ENCODE data around the gene CLASP2.
"Not testable (repeated sequence)": the region's sequence is repeated elsewhere in the genome, so short reads cannot be mapped to it uniquely, and the experiment has no call there.

Gene CLASP2

GRCh38 chr3:33473813-33474212 lies 244.2 kb downstream of the CLASP2 start:
- Histone ChIP-seq H3K4me1 (ENCODE audit: low read length) (no peaks in the 10 kb centered on the region), H3K4me2 (ENCODE audit: low read depth, low read length) (no peak overlapping the region), H3K4me3 (ENCODE audit: low read length) (no peak overlapping the region), H4K20me1 (ENCODE audit: insufficient read depth, low read length) (no peaks in the 10 kb centered on the region), H3K9me2 (replicated peaks; ENCODE audit: insufficient read depth, low read length) (no peaks in the 10 kb centered on the region), H2AFZ (ENCODE audit: low read length) (no peak overlapping the region), H3K79me2 (ENCODE audit: low read length) (no peaks in the 10 kb centered on the region), H3K9me3 (replicated peaks; ENCODE audit: insufficient read depth, low read length) (no peaks in the 10 kb centered on the region), H3F3A (ENCODE audit: insufficient read depth, low read length) (no peaks in the 10 kb centered on the region; the same call in 1 of the 2 replicates), H3K27me3 (replicated peaks; ENCODE audit: insufficient read depth, low read length) (no peaks in the 10 kb centered on the region), H3K9ac (ENCODE audit: low read length) (no peak overlapping the region), H3K36me3 (replicated peaks; ENCODE audit: insufficient read depth, low read length) (no peaks in the 10 kb centered on the region), H3K27ac (ENCODE audit: low read length) (no peak overlapping the region)
- DNase-seq, result no peak
- TF ChIP-seq EZH2 (optimal IDR thresholded peaks at IDR 0.05; ENCODE audit: low read depth, low read length) (no peak), CTCF (IDR thresholded peaks at IDR 0.05; ENCODE audit: low read length) (no peak), EZH2phosphoT487 (IDR thresholded peaks at IDR 0.05; ENCODE audit: low read length) (no peak)

- Histone ChIP-seq H3K4me3 (ENCODE audit: low read length) (no peak overlapping the region), H4K20me1 (ENCODE audit: insufficient read depth, low read length) (no peaks in the 10 kb centered on the region), H3K9me2 (replicated peaks; ENCODE audit: insufficient read depth, low read length) (no peaks in the 10 kb centered on the region), H2AFZ (ENCODE audit: low read length) (no peak overlapping the region), H3K4me1 (ENCODE audit: low read length) (no peaks in the 10 kb centered on the region), H3K4me2 (ENCODE audit: low read depth, low read length) (no peak overlapping the region), H3K27ac (ENCODE audit: low read length) (no peak overlapping the region), H3F3A (ENCODE audit: insufficient read depth, low read length) (no peaks in the 10 kb centered on the region), H3K9me3 (replicated peaks; ENCODE audit: insufficient read depth, low read length) (no peaks in the 10 kb centered on the region), H3K36me3 (replicated peaks; ENCODE audit: insufficient read depth, low read length) (no peaks in the 10 kb centered on the region), H3K9ac (ENCODE audit: low read length) (no peak overlapping the region), H3K79me2 (ENCODE audit: low read length) (no peaks in the 10 kb centered on the region), H3K27me3 (replicated peaks; ENCODE audit: insufficient read depth, low read length) (no peaks in the 10 kb centered on the region)
- DNase-seq, result no peak
- TF ChIP-seq EZH2phosphoT487 (IDR thresholded peaks at IDR 0.05; ENCODE audit: low read length) (no peak), EZH2 (optimal IDR thresholded peaks at IDR 0.05; ENCODE audit: low read depth, low read length) (no peak), CTCF (IDR thresholded peaks at IDR 0.05; ENCODE audit: low read length) (no peak)
Measured at GRCh38 chr3:33467786-33468185, 250.3 kb downstream of the CLASP2 start.

GRCh38 chr3:33461097-33461496 lies 257.0 kb downstream of the CLASP2 start:
- Histone ChIP-seq H3K9ac (ENCODE audit: low read length) (no peak overlapping the region), H3K79me2 (ENCODE audit: low read length) (no peaks in the 10 kb centered on the region), H3K4me3 (ENCODE audit: low read length) (no peak overlapping the region), H3K27me3 (replicated peaks; ENCODE audit: insufficient read depth, low read length) (no peaks in the 10 kb centered on the region), H3K9me3 (replicated peaks; ENCODE audit: insufficient read depth, low read length) (no peaks in the 10 kb centered on the region), H4K20me1 (ENCODE audit: insufficient read depth, low read length) (no peaks in the 10 kb centered on the region), H2AFZ (ENCODE audit: low read length) (no peak overlapping the region), H3K4me2 (ENCODE audit: low read depth, low read length) (no peak overlapping the region), H3F3A (ENCODE audit: insufficient read depth, low read length) (no peaks in the 10 kb centered on the region), H3K27ac (ENCODE audit: low read length) (no peak overlapping the region), H3K9me2 (replicated peaks; ENCODE audit: insufficient read depth, low read length) (no peaks in the 10 kb centered on the region), H3K4me1 (ENCODE audit: low read length) (no peaks in the 10 kb centered on the region), H3K36me3 (replicated peaks; ENCODE audit: insufficient read depth, low read length) (no peaks in the 10 kb centered on the region)
- DNase-seq, result no peak
- TF ChIP-seq EZH2phosphoT487 (IDR thresholded peaks at IDR 0.05; ENCODE audit: low read length), result no peak
- no peak for TF ChIP-seq CTCF (IDR thresholded peaks at IDR 0.05; ENCODE audit: low read length)
- no peak for TF ChIP-seq EZH2 (optimal IDR thresholded peaks at IDR 0.05; ENCODE audit: low read depth, low read length)

GRCh38 chr3:33459577-33459976 lies 258.5 kb downstream of the CLASP2 start:
- not testable (repeated sequence) for H3K4me2 ChIP-seq (ENCODE audit: low read depth, low read length); H2AFZ ChIP-seq (ENCODE audit: low read length); H3K4me3 ChIP-seq (ENCODE audit: low read length); H3K27me3 ChIP-seq (replicated peaks; ENCODE audit: insufficient read depth, low read length); H3K9me3 ChIP-seq (replicated peaks; ENCODE audit: insufficient read depth, low read length); H3K36me3 ChIP-seq (replicated peaks; ENCODE audit: insufficient read depth, low read length); H3K4me1 ChIP-seq (ENCODE audit: low read length); H3K27ac ChIP-seq (ENCODE audit: low read length); H3K79me2 ChIP-seq (ENCODE audit: low read length); H3K9ac ChIP-seq (ENCODE audit: low read length); DNase-seq; H3K9me2 ChIP-seq (replicated peaks; ENCODE audit: insufficient read depth, low read length); H4K20me1 ChIP-seq (ENCODE audit: insufficient read depth, low read length); H3F3A ChIP-seq (ENCODE audit: insufficient read depth, low read length)

Data from MM.1S (cell line).